KMS-11 (cell line): Measurements from ENCODE around the gene ZNF532.
"Not testable (repeated sequence)": the region's sequence is repeated elsewhere in the genome, so short reads cannot be mapped to it uniquely, and the experiment has no call there.

Source experiments
- H2AFZ ChIP-seq: fragments of 200-600 bp; sonication (generic); 2 replicates; pipeline ENCODE4 v1.6.1; 2016; ENCODE audit warnings: antibody characterized with exemption, mixed run types, low read depth
- H3K27ac ChIP-seq: fragments of 200-600 bp; sonication (generic); 2 replicates; pipeline ENCODE4 v1.6.1; 2016; ENCODE audit warnings: mild to moderate bottlenecking, mixed run types
- H3K27me3 ChIP-seq: fragments of 200-600 bp; sonication (generic); 2 replicates; pipeline ENCODE4 v1.6.1; 2017; ENCODE audit warnings: mild to moderate bottlenecking, low read depth, mixed run types, moderate library complexity; ENCODE audit not compliant: insufficient read depth
- H3K36me3 ChIP-seq: fragments of 200-600 bp; sonication (generic); 2 replicates; pipeline ENCODE4 v1.6.1; 2017; ENCODE audit warnings: mild to moderate bottlenecking, mixed run types; ENCODE audit not compliant: insufficient read depth
- H3K4me1 ChIP-seq: fragments of 200-600 bp; sonication (generic); 2 replicates; pipeline ENCODE4 v1.6.1; 2016; ENCODE audit warnings: mild to moderate bottlenecking, low read depth, mixed run types; ENCODE audit not compliant: poor library complexity, severe bottlenecking
- H3K4me2 ChIP-seq: fragments of 200-600 bp; sonication (generic); 2 replicates; pipeline ENCODE4 v1.7.0; 2016; ENCODE audit warnings: mild to moderate bottlenecking, mixed run types
- H3K4me3 ChIP-seq: fragments of 200-600 bp; sonication (generic); IDR thresholded peaks from 2 replicates; pipeline ENCODE4 v1.6.1; 2017; ENCODE audit warnings: low read depth, low read length, mixed read lengths; ENCODE audit not compliant: insufficient read depth
- H3K79me2 ChIP-seq: fragments of 200-600 bp; sonication (generic); 2 replicates; pipeline ENCODE4 v1.6.1; 2016; ENCODE audit warnings: low read depth, mixed run types; ENCODE audit not compliant: insufficient read depth
- H3K9ac ChIP-seq: fragments of 200-600 bp; sonication (generic); 2 replicates; pipeline ENCODE4 v1.6.1; 2016; ENCODE audit warnings: mild to moderate bottlenecking, mixed run types
- H4K20me1 ChIP-seq: fragments of 200-600 bp; sonication (generic); 2 replicates; pipeline ENCODE4 v1.6.1; 2016; ENCODE audit warnings: mild to moderate bottlenecking, mixed run types; ENCODE audit not compliant: insufficient read depth
- TF ChIP-seq, protein P1 (sequence below): fragments of 200-600 bp; sonication (generic); conservative IDR thresholded peaks from 2 replicates; pipeline ENCODE4 v1.6.1; 2017; ENCODE audit warnings: low read depth, mild to moderate bottlenecking, antibody characterized with exemption, low read length, moderate library complexity, mixed read lengths

Gene ZNF532

DNA sequence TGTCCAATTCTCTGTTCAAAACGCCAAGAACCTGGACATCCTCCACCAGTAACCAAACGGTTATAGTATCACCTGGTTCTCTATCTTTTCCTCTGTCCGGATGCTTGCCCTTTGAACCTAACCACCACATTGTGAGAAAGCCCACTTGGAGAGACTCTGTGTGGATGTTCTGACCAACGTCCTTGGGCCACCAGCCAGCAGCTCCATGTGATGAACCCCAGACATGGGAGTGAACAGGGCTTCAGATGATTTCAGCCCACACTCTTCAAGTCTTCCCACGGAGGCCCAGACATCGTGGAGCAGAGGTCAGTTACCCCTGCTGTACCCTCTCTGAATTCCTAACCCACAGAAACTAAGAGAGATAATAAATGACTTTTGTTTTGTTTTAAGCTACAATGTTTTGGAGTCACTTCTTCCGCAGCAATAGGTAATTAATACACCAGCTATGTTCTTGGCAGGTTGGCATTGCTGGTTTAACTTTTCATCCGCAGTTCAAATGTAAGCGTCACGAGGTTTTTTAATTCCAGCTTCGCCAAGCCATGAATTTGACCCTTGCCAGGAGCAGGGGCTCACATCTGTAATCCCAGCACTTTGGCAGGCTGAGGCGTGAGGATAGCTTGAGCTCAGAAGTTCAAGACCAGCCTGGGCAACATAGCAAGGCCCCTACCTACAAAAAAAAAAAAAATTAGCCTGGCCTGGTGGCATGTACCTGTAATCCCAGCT lies 36.1 kb upstream of the ZNF532 start:
- H3K4me2 ChIP-seq, result no peak overlapping the region
- TF ChIP-seq, protein P1, sequence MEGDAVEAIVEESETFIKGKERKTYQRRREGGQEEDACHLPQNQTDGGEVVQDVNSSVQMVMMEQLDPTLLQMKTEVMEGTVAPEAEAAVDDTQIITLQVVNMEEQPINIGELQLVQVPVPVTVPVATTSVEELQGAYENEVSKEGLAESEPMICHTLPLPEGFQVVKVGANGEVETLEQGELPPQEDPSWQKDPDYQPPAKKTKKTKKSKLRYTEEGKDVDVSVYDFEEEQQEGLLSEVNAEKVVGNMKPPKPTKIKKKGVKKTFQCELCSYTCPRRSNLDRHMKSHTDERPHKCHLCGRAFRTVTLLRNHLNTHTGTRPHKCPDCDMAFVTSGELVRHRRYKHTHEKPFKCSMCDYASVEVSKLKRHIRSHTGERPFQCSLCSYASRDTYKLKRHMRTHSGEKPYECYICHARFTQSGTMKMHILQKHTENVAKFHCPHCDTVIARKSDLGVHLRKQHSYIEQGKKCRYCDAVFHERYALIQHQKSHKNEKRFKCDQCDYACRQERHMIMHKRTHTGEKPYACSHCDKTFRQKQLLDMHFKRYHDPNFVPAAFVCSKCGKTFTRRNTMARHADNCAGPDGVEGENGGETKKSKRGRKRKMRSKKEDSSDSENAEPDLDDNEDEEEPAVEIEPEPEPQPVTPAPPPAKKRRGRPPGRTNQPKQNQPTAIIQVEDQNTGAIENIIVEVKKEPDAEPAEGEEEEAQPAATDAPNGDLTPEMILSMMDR, result no peak
- H3K4me1 ChIP-seq, result peaks cover 4% of the 10 kb centered on the region
- no peak overlapping the region for H2AFZ ChIP-seq
- no peak overlapping the region for H3K4me3 ChIP-seq
- H3K9ac ChIP-seq, result no peak overlapping the region
- no peaks in the 10 kb centered on the region for H3K36me3 ChIP-seq
- no peak overlapping the region for H3K27ac ChIP-seq
- H3K79me2 ChIP-seq, result no peaks in the 10 kb centered on the region
- no peaks in the 10 kb centered on the region for H3K27me3 ChIP-seq
- no peaks in the 10 kb centered on the region for H4K20me1 ChIP-seq

DNA sequence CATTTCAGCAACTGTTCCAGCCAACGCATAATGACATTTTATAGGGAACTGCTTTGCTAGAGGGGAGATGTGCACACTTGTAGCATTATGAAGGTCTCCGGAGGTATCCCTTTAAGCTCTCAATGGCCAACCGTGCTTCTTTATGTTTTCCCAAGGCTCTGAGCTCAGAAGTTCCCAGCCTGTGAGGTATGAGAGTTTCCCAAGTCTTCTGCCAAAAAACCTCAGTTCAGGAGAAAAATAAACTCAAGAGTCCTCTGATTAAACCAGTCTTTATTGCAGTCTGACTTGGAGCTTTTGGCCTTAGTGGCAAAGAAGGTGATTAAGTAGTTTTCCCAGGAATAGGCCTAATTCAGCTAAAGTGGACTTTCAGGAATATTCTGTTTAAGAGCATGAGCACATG lies 35.4 kb upstream of the ZNF532 start:
- no peaks in the 10 kb centered on the region for H3K36me3 ChIP-seq

DNA sequence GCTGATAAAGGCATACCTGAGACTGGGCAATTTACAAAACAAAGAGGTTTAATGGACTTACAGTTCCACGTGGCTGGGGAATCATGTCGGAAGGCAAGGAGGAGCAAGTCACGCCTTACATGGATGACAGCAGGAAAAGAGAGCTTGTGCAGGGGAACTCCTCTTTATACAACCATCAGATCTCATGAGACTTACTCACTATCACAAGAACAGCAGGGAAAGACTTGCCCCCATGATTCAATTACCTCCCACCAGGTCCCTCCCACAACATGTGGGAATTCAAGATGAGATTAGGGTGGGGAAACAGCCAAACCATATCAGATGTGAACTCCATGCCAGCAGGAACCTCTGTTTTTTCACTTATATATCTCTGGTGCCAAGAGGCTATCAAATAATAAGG lies 34.8 kb upstream of the ZNF532 start:
- H2AFZ ChIP-seq, H4K20me1 ChIP-seq, H3K36me3 ChIP-seq, H3K4me1 ChIP-seq, H3K79me2 ChIP-seq, H3K27ac ChIP-seq, H3K9ac ChIP-seq, H3K27me3 ChIP-seq, H3K4me2 ChIP-seq, H3K4me3 ChIP-seq: not testable (repeated sequence)

More for the DNA sequence above, 35.4 kb upstream of the ZNF532 start:
- Histone ChIP-seq H4K20me1 (no peaks in the 10 kb centered on the region), H3K27me3 (no peaks in the 10 kb centered on the region), H3K27ac (no peak overlapping the region), H3K4me3 (no peak overlapping the region), H2AFZ (no peak overlapping the region), H3K9ac (no peak overlapping the region), H3K4me1 (no peaks in the 10 kb centered on the region), H3K79me2 (no peaks in the 10 kb centered on the region), H3K4me2 (no peak overlapping the region)
- TF ChIP-seq, protein P1, result no peak

DNA sequence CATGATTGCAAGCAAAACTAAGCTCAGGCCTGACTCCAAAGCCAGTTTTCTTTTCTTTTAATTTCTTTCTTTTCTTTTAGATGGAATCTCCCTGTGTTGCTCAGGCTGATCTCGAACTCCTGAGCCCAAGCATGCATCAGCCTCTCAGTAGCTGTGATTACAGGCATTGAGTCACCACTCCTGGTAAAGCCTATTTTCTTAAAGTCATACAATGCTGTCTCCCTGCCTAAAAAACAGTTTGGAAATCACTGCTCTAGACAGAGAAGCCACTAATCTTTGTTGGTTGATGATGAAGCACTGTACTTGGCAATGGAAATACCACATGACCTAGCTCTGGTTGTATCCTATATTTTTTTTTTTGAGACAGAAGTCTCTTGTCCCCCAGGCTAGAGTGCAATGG lies 33.1 kb upstream of the ZNF532 start:
- Histone ChIP-seq H3K4me2 (no peak overlapping the region), H3K4me3 (no peak overlapping the region), H4K20me1 (no peaks in the 10 kb centered on the region), H3K79me2 (no peaks in the 10 kb centered on the region), H3K9ac (no peak overlapping the region), H3K27ac (no peak overlapping the region), H3K4me1 (no peaks in the 10 kb centered on the region), H3K36me3 (no peaks in the 10 kb centered on the region), H3K27me3 (no peaks in the 10 kb centered on the region), H2AFZ (no peak overlapping the region)
- TF ChIP-seq, protein P1, result no peak

DNA sequence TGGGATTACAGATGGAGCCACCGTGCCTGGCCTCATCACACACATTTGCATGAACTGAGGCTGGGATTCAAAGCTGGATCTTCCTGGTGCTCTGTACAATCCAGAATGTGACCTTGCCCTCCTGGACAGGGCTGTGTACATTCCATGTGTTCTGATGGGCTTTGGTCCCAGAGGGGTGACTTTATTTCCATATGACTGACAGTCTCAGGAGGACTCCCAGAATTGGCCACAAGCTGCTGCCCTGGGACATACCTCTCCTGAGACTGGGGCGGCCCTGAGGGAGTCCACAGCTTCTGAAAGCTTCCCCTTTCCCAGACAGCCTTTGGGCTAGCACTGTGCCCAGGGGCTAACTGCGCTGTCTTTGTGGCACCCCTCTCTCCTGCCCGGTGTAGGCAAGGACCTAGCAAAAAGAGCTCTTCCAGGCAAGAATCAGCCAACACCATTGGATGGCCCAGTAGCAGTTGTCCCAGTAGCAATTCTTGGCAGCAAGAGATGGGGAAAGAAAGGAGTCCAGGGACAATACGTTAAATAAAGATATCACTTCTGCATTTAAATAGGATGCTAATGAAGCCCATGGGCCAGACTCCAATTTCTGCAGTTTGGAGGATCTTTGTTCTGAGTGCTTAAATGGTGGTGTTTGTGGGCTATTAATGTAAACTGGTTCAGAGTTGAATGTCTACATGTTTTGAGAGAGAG lies 26.4 kb upstream of the ZNF532 start:
- no peak overlapping the region for H3K27ac ChIP-seq
- no peak overlapping the region for H2AFZ ChIP-seq
- TF ChIP-seq, protein P1, result no peak
- H3K36me3 ChIP-seq, result no peaks in the 10 kb centered on the region
- H3K4me2 ChIP-seq, result no peak overlapping the region
- peaks cover 14% of the 10 kb centered on the region for H3K4me1 ChIP-seq
- H3K9ac ChIP-seq, result no peak overlapping the region
- no peaks in the 10 kb centered on the region for H3K27me3 ChIP-seq
- no peak overlapping the region for H3K4me3 ChIP-seq
- H4K20me1 ChIP-seq, result no peaks in the 10 kb centered on the region
- no peaks in the 10 kb centered on the region for H3K79me2 ChIP-seq
